NCI-H526 treated with DMSO at 0.1 percent for 48 hours (cell line): ENCODE data around the gene PRPS1L1.

Source experiments
- DNase-seq: peaks from one replicate; lab custom pipeline; 2025; lab: John Stamatoyannopoulos, UW

PRPS1L1 gene

DNA sequence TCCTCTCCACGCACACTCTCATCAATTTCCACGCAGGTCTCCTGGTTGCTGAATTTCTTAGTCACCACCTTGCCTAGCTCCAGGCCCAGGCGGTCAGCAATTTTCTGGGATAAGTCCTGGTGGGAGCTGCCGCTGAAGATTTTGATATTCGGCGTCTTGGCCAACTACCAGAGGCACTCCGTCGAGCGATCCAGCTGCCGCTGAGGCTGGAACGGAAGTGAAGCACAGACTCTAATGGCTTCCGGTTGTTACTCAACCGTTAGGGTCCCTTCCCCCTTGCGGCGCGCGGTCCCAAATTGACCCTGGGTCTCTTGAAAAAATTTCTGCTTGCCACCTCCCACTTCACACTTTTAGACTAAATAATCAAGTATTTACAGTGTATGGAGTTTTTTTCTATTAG lies at the start of gene PRPS1L1:
TSS of gene PRPS1L1 (minus strand) at position 219 of the 400 bp plus-strand sequence.
- DNase-seq, result no peak

DNA sequence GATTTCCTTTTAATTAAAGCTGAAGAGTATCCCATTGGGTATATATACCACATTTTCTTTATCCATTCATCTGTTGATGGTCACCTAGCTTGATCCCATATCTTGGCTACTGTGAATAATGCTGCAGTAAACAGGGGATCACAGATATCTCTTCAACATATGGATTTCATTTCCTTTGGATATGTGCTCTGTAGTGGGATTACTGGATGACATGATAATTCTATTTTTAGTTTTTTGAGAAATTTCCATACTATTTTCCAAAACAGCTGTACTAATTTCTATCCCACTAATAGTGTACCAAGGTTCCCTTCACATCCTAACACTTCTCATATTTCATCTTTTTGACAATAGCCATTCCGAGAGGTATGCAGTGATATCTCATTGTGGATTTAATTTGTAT lies 48.8 kb upstream of the PRPS1L1 start:
- no peak for DNase-seq

DNA sequence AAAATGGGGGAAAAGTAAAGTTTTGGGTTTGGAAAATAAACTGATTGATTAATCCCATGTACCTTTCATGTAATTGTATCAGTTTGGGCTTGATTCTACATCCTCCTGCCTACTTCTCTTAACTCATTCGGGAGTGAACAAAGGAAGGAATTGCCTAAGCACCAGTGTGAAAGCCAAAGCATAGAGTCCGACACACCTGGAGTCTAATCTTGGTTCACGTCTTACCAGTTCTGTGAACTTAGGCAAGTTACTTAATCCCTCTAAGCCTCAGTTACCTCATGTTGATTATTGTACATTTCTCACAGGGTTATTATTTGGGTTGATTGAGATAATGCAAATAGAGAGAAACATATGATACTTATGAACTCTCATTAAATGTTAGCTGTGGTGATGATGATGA lies 41.1 kb upstream of the PRPS1L1 start:
- no peak for DNase-seq

DNA sequence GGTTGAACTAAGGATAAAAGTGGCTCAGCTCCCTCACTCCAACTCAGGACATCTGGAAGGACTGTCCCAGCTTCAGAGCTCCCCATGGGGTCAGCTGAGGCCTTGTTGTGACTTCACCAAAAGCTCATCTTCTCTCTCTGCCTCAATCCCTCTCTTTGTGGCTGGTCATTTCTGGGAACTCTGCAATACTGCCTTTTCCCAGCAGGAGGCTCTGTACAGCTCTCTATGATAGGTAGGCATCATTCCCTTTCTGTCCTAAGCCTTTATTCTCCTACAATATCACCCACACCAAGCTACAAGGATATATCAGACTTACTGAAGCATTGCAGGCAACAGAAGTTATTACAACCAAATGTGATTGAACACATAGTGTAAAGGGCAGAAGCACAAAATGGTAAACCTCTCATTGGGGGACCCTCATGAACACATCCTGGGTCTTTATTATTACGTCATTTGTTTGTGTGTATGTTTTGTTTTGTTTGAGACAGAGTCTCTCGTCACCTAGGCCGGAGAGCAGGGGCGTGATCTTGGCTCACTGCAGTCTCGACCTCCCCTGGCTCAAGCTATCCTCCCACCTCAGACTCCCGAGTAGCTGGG lies 36.7 kb upstream of the PRPS1L1 start:
- DNase-seq, result peak; percentile 9

DNA sequence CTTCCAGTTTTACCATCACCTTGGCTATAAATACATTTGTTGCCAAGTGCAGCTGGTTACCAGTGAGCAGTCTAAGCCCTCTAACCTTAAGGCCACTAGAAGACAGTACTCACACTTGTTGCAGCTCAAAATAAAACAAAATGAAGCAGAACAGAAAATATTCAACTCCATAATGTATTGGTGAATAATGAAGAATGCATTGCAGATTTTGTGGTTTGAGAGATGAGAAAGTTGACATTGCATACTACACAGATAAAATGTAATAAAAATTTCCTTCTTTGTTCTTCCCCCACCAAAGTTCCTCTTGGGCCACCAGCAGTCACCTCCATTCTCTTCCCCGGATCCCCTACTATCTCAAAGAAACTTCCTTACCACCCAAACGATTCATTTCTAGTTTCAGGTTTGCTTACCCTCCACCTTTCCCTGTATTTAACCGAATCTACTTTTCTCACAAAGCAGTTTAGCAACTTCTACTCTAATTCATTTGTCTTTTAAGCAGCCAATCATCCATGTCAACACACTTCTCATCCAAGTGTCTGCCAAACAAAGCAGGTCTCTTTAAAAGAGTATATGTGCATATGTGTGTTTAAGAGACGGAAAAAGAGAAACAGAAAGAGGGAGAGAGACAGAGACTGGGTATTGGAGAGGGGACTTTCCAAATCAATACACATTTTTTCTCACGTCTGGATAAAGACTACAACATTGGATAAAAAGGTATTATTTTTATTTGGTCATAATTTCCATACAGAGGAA lies 35.7 kb upstream of the PRPS1L1 start:
- DNase-seq, result no peak

DNA sequence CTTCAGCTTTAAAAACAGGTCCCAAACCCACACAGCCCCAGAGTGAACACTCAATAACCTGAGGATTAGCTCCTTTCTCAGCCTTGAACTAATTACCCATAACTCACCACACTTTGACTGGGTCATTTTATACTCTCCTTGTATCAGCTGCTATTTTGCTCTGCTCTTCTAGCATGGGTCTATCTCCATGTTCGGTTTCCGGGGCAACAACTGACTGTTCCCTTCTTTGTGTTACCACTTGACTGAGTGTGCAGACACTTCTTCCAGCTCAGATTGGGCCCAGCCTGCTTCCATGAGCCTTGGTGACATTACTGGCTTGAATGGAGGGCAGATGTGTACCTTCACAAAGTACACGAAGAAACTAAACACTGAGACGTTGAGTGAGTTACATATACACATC lies 31.5 kb upstream of the PRPS1L1 start:
- no peak for DNase-seq

DNA sequence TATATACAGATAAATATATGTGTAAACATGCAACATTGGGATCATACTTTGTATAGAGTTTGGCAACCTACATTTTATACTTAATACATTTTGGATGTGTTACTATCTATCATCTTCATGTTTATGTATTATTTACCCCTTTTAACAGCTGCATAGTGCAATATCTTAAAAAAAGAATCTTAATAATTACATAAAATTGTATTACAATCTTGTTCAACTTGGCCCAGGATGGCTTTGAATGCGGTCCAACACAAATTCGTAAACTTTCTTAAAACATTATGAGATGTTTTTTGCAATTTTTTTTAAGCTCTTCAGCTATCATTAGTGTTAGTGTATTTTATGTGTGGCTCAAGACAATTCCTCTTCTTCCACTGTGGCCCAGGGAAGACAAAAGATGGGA lies 26.3 kb upstream of the PRPS1L1 start:
- DNase-seq, result no peak

DNA sequence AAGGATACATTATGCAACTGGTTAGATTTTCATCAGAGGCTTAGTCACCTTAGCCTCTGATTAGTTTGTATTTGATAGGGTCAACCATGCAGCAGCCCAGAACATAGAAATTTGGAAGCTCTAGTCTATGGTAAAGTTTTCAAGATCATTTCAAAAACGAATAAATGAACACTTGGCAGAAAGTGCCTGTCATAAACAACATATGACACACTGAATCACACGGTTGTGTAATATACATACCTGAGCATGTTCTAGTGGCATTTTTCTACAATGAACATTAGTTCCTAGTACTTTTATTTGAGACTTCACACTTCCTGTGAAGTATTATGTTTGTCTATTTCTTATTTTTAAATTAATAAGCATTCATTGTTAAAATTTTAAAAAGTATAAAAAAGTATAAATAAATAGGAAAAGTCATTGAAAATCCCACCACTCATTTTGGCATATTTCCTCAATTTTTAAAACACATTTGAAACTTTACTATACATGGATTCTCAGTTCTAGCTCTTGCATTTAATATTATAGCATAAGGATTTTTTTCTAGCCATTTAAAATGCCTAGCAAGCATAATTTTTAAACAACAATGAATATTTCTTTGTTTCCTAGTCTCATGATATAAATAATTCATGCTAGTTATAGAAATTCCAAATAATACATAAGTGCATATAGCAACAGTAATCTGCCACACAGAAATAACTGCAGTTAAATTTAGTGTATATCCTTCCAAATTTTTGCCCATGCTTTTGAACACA lies 25.7 kb upstream of the PRPS1L1 start:
- DNase-seq, result no peak

DNA sequence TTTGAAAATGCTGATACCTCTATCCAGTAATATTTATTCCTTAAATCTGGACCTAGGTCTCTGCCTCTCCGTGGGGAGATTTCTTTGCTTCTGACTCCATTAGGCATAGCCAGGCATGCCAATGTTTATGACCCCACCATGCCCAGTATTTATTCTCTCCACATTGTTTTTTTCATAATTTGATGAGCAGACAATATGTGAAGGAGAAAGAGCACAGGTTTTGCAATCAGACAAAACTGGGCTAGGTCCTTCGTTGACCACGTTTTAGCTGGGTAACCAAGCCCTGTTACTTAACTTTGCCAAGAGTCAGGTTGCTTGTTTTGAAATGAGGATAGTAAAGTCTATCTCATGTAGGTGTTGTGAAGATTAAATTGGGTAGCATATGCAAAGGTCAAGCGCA lies 21.6 kb upstream of the PRPS1L1 start:
- DNase-seq, result no peak

DNA sequence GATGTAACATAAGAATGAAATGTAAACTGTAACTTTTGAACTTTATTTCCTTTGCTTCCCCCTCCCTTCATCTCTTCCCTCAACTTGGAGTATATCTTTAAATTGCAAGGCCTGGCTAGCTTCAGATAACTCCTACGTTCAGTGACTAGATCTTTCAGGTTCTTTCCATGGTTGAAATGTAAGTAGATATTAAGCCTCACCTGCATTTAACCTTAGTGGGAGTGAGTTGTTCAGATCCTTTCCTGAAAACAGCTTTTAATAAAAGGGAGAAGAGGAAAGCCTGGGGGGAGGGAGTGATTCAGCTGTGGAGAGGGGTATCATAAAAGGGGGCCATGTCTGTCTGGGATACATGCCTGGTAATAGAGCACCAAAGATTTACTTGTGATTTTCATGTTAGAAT lies 19.0 kb upstream of the PRPS1L1 start:
- DNase-seq, result no peak

DNA sequence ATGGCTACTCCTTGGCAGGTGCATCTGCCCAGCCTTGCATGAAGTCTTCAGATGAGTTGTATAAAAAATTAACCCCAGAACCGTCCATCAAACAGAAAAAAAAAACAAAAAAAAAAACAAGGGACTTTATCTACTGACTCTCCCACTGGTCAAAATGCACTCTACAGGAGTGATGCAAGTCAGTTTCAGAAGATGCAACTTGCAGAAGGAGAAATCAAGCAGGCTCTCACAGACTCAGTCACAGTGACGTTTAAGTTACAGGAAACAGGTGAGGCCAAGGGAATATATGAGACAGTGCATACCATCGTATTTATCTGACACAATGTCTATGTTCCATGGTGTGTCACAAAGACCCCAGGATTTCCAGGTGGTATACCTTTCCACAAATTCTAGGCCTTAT lies 17.5 kb upstream of the PRPS1L1 start:
- DNase-seq, result no peak

DNA sequence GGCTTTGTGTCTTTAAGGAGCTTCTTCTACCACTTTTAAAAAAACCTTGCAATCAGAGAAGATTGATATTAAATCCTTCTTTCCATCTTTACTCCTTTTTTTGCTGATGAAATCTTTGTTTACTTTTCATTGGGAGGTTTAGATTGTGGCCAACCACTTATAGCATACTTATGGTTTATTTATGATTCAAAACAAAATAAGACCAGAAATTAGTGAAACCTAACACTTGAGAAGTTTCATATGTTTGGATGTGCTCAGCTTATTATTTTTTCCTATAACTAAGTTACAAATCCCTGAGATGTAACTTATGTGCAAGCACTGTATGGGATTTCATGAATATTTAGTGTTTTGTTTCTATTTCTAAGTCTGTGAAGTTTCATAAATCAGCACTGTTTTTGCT lies 13.5 kb upstream of the PRPS1L1 start:
- DNase-seq, result no peak

DNA sequence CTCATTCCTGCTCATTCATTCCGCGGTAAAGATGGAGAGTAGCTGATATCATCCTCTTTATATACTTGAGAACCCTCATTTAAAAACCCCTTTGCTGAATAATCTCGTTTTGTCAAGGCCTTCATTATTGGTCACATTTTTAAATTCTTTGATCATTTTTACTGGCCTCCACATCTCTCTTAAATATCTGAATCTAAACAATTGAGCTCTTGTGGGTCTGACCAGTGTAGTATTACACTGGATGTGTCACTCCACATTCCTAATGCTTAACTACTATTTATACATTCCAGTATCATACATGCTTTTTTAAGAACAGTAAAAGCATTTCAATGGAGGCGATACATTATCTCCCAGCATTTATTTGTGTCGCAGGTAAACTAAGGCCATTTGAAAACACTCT lies 12.6 kb upstream of the PRPS1L1 start:
- no peak for DNase-seq

DNA sequence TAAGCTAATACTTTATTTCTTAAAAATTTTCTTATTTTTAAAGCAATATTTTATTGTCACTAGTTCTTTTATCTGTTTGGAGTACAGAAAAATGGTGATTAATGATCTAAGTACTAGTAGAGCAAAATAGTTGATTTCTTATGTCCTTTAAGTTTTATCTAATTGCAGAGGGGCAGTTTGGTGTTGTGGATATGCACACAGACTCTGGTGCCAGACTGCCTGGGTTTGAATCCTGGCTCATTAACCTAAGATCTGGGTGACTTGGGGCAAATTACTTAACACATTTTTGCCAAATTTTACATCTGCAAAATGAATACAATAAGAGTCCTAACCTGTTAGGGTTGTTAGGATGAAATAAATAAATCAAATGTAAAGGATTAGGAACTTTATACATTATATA lies 10.7 kb upstream of the PRPS1L1 start:
- no peak for DNase-seq

DNA sequence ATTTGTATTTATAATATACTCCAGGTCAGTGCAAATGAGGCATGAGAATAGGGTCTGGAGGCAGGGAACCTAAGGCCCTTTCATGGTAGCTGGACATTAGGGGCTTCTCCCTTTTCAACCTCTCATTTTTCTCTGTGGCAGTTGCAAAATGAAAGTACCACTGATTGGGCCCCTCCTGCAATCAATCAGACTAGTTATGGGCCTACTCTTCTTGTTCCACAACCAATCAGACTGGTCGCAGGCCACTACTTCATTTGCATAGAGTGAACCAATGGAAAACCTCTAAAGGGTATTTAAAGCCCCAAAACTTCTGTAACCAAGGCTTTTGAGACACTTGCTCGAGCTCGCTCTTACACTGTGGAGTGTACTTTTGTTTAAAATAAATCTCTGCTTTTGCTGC lies 10.0 kb upstream of the PRPS1L1 start:
- no peak for DNase-seq

DNA sequence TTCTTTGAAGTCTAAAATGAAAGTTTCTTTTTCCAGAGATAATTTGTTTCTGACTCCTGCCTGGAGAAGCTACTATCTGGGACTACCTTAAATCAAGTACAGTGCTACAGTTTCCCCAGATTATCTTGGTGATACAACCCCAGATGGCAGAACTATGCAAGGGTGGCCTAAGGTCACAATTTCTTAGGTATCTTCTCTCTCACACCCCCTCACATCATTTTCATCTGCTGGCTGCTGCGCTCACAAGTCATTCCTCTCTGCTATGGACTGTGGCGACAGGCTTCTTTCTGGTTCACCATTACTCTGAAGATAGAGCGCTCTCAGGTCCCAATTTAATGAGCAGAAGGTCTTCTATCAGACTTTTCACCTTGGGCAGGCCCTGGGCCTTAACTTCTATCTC lies 9.1 kb upstream of the PRPS1L1 start:
- DNase-seq, result no peak

DNA sequence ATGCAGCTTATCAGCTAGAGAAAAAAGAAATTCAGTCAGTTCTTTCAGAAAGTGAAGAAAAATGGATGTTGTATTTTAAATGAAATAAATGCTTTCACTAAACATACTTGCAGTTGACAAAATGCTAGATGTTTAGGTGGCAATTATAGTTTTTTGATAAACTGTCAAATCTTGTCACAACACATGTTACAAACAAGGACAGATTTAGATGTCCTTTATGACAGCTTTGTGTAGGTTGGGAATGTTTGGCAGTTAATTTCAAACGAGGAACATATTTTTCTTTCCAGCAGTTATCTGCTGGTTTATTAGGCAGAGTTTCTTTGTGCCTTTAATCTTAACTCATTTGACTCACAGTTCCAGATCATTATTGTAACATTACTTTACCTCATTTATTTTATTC lies 3.1 kb upstream of the PRPS1L1 start:
- no peak for DNase-seq

DNA sequence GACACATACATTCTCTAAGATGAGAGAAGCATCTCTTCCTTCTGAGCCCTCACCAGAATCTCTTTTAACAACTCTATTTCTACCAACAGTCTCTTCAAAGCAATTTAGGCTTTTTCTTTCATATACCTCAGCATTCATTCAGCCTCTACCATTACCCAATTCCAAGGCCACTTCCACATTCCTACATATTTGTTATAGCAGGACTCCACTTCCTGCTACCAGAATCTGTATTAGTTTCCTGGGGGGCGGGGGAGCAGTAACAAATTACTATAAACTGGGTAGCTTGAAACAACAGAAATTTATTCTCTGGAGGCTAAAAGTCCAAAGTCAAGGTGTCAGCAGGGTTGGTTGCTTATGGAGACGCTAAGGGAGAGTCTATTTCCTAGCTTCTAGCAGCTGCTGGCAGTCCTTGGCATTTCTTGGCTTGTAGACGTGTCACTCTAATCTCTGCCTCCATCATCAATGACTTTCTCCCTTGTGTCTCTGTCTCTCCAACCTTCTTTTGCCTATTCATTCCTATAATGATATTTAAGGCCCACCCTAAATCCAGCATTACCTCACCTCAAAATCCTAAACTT lies 7.4 kb downstream of the PRPS1L1 start:
- DNase-seq, result no peak

DNA sequence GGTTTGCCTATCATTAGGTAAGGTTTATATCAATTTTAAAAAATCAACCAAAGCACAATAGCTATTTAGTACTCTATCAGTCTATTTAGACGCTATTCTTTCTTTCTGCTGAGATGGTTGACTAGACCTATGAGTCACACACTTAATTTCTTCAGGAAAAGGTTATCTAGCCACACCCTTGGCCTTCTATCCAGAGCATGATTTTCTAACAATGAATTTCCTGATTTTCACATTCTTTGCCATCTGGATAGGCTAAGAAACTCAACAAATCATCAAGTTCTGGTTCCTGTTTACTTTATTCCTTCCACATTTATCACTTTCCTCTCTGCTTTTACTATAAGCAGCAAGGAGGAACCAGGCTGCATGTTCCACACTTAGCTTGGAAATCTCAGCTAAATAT lies 8.1 kb downstream of the PRPS1L1 start:
- DNase-seq, result no peak

DNA sequence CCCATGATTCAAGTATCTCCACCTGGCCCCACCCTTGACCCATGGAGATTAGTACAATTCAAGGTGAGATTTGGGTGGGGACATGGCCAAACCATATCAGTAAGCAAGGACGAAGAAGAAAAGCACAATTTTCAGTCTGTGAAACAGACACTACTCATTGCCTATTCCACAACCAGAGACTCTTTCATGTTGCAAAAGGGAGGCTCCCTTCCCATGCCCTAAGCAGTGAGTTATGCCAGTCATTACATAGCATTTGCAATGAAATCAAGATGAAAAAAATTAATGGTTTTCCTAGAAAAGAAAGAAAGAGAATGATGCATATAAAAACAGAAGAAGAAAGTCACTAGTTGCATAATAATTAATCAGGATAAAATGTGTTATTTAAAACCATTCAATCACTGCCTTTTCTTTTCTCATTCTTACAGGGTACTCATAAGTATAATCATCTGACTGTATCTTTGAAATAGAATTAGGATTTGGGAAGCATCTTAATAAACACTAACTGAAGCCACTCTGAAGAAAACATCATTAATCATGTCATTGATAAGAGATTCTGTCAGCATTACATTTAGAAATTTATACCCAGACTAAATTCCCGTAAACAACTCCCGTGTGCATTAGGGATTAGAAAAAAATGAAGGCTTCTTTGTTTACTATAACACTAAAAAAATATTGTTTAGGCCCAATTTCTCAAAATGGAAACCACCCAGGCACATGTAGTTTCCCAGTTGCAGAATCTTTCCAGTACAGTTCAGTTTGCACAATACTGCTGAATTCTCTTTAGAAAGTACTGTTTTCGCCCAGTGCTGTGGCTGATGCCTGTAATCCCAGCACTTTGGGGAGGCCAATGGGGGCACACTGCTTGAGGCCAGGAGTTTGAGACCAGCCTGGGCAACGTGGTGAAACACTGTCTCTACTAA lies 9.1 kb downstream of the PRPS1L1 start:
- no peak for DNase-seq

DNA sequence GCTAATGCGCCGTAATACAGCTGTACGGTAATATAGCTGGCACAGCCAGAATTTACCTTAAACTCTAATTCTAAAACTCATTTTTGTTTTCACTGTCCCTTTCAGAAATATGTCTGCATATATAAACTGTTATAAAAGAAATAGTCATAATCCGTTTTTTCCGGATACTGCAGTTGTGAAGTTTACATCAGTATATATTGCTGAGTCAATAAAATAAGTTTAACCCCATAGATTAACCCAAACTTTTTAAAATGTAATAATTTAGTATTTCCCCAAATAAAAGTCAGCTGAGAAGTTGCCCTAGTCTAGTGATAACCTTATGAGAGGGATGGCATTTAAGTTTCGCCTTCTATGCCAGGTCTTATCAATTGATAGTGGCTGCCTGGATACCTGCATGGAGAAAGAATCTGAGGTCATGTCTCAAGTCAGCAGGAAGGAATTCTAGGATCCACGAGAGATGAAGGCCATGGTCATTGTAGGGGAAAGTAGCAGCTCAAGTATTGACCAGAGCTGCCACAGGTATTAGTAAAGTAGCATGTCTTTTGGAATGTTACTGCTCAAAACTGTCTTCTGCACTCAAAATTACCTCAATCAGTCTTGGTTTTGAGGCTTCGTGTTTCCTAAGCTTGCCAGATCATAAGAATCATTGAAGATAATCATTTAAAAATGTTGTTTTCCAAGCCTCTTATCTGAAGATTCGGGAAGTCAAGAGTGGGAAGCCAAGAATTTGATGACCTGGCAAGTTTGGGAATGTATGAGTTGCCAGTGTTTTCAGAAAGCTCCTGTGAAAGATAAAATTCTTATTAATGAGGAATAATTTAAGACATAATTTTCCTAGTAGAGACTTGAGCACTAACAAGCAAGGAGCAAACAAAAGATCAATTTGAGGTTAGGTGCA lies 10.8 kb downstream of the PRPS1L1 start:
- DNase-seq, result no peak
